CD4-positive, alpha-beta T cell treated with Interleukin-15 for 1 hour (primary cell): Measurements from ENCODE around the gene TBC1D14.
"Not testable (repeated sequence)": the region's sequence is repeated elsewhere in the genome, so short reads cannot be mapped to it uniquely, and the experiment has no call there.

Experiments used
- DNase-seq: peaks from one replicate; pipeline ENCODE4 v3.0.0-alpha.2; 2020

Gene TBC1D14

DNA sequence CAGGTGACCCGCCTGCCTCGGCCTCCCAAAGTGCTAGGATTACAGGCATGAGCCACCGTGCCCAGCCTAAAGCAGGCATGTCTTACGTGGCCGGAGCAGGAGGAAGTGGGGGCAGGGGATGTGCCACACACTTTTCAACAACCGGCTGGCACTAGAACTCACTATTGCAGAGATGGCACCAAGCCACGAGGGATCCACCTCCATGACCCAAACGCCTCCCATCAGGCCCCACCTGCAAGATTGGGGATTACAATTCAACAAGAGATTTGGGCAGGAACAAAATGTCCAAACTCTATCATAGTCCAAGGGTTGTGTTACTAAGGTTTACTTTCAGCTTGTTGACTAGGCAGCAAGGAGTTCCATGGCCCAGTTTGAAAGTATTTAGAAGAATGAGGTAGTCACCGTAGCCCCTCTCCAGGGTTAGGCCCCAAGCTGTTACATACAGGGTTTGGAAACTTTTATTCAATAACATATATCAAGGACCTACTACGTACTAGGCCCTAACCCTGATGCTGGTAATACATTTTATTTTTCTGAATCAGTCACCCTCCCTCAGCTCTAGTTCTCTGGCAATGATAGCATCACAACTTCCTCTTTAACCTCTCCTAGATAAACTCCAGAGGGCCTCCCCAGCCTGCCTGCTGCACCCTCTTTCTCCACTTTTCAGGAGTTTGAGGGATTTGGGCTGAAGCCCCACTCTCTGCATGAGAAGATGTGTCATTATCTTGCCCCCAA is 18.0 kb upstream of the TBC1D14 start:
- DNase-seq = no peak

DNA sequence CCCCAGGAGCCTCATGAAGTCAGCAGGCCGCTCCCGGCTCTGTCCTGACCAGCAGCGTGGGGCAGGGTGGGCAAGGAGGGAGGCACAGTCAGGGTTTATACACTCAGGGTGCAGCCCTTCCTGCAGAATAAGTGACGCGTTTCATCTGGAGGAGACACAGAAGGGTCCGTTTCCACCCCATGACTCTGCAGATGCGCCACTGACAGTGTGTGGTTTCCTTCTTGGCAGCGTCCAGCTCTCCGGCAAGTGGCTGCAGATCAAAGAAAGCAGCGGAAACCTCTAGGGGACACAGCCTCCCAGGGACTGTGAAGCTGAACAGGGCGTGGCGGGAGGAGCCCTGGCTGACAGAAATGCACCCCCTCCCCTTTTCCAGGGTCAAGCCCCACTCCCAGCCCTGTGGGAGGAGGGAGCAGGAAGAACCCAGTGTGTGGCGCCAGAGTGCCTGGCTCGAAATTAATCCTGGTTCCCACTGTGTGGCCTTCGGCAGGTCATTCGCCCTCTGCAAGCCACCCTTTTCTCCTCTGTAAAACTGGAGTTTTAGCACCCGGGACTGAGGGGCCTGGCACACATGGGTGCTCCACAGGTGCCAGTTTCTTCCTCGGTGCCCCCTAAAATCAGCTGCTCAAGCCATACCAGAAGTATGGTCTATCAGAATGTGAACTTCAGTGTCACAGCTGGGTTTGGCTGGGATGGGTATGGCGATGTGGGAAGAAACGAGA is 17.3 kb upstream of the TBC1D14 start:
- DNase-seq = peak; percentile 52

DNA sequence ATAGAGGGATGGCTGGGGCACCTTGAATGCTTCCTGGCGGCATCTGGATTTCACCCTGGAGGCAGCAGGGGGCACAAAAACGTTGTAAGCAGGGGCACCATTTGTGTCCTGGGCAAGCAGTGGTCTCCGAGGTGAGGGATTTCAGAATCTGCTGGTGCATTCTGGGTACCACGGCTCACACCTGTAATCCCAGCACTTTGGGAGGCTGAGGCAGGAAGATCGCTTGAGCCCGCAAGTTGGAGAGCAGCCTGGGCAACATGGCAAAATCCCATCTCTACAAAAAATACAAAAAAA is 16.8 kb upstream of the TBC1D14 start:
- no peak for DNase-seq

DNA sequence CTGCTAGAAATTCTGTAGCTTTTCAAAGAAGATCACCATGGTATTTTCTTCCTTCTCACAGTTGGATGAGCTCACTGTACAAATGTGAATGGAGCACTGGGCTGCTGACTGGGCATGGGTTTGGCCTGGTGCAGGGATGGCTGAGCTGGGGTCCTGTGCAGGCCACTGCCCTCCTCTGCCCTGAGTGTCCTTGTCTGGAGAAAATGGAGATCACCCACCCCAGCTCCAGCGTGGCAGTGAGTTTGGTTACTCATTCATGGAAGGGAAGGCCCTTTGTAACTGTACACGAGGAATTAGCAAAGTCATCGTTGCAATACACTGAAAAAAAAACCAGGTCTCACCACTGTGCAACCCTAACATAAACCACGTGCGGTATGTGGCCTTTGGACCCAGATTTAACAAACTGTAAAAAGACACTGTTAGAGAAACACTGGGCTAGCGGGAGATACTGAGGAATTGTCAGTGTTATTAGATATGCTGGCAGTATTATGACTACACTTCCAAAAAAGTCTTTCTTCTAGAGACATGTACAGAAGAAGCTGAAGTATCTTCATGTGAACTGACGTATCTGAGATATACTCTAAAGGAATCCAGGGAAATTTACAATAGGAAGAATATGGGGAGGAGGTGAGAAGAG is 16.1 kb upstream of the TBC1D14 start:
- no peak for DNase-seq

DNA sequence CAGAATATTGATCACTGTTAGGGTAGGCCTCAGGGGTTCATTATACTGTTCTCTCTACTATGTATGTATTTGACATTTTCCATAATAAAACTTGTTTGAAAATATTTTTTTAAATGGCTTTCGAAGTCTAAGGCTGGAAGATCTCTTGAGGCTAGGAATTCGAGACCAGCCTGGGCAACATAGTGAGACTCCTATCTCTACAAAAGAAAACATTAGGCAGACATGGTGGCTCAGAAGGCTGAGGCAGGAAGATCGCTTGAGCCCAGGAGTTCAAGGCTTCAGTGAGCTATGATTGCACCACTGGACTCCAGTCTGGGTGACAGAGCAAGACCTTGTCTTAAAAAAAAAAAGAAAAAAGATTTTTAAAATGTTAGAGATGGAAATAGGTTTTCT is 15.5 kb upstream of the TBC1D14 start:
- DNase-seq = no peak

DNA sequence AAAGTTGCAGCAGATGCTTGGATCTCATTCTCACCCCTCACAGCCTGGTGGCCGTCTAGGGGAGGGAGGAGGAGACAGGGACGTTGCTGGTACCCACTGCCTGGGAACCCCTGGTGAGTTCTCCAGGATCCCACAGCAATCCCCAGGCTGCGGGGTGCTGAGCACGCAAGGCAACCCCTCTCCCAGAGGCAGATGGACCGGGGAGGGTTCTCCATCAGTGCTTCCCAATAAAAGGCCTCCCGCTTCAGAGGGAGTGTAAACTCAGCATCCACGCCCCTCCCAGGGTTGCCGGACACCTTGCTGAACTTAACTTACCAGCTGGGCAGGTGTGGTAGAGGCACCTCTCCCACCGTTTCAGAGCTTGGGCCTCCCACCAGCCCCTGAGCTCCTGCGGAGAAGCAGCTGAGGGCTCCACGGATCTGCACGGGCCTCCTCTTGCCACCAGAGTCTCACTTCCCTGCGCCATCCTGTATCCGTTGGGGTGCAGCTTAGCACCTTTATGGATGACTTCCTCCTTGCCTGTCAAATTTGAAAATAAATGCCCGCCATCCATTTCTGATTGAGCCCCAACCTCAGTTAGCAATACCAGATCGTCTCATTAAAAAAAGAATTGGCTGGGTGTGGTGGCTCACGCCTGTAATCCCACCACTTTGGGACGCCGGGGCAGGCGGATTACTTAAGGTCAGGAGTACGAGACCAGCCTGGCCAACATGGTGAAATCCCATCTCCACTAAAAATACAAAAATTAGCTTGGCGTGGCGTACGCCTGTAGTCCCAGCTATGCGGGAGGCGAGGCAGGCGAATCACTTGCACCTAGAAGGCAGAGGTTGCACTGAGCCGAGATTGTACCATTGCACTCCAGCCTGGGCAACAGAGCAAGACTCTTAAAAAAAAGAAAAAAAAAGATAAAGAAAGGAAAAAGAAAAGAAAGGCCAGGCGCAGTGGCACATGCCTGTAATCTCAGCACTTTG is 14.8 kb upstream of the TBC1D14 start:
- no peak for DNase-seq

DNA sequence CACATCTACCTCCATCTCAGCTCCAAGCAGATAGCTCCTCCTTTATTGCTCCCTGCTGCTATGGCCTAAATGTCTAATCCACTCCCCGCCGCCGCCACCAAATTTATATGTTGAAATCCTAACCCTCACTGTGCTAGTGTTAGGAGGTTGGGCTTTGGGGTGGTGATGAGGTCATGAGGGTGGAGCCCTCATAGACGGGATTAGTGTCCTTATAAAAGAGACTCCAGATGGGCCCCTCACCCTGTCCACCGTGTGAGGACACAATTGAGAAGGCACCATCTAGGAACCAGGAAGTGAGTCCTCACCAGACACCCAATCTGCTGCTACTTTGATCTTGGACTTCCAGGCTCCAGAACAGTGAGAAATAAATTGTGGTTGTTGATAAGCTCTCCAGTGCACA is 13.6 kb upstream of the TBC1D14 start:
- DNase-seq = no peak

DNA sequence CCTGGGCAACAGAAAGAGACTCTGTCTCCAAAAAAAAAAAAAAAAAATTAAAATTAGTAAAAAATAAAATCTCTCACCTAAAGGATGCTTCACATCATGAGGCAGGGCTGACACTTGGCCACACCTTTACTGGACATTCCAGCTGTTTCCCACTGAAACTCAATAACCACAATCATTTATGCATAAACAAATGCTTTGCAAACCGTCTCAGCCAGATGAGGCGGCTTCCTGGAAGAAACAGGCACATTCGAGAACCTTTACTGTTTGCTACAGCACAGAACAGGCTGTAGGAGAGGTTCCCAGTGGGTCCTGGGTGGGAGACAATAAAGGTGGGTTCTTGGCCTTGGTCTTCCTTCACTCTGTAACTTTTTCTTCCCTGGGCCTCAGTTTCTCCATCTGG is 10.9 kb upstream of the TBC1D14 start:
- DNase-seq = no peak

DNA sequence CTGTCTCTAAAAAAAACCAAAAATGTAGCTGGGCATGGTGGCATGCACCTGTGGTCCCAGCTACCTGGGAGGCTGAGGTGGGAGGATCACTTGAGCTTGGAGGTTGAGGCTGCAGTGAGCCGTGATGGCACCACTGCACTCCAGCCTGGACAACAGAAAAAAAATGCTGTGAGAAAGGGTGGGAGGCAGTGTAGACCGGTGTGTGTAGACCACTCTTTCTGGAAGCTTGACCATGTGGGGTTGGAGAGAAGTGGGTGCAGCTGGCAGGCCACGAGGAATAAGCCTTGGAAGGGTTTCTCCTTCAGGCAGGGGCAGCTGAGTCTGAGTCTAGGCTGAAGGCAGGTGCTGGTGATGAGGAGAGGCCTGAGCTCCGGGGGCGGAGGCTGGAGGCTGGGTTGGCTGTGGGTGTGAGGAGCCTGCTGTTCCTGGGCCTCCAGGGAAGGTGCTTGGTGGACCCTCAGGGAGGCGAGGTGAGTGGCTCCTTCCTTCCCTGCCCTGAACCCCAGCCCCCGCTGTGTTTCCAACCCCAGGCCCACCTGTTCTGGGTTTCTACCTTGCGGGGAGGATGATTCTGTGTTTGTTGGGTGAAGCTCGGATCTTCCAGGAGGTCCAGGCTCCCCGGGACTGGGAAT is 9.3 kb upstream of the TBC1D14 start:
- DNase-seq = no peak

DNA sequence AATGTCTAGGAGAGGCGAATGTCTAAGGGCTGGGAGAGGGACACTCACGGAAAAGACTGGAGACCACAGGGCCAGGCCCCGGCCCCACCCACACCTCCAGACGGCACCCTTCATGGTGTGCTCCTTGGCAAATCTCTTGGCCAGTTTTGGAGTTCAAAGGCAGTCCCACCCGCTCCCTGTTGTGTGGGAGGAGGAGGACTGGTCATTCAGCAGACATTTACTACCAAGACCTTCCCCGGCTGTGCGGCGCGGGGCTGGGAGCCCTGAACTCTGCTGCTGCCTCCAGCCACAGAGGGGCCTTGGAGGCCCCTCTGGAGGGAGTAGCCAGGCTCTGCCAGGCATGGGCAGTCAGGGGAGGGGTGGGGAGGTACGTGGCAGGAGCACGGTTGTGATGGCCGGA is 8.7 kb upstream of the TBC1D14 start:
- DNase-seq = no peak

DNA sequence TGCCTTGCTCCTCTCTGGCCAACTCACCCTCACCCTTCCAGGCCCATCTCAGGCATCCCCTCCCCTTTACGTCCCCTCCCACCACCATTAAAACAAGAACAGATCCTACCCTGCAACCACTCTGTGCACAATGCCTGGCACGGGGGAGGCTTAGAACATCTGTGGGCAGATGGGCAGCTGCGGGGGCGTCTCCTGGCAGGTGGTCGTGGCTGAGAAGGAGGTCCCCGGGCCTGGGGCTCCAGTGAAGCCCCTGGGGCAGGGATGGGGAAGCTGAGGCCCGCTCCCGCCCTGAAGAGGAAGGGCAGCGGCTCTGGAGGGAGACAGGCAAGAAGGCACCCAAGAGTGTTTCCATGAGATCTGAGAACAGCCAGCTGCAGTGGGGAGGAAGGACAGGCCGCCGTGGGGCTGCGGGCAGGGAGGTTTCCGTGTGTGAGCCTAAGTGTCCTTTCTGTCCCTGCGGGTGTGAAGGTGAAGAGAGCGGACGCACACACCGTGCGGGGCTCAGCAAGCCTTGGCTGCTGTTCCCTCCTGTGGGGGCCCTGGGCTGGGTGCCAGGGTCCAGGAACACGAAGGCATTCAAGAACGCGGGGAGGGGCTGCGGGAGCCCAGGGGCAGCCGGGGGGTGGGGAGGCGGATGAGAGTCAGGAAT is 7.8 kb upstream of the TBC1D14 start:
- DNase-seq = no peak

DNA sequence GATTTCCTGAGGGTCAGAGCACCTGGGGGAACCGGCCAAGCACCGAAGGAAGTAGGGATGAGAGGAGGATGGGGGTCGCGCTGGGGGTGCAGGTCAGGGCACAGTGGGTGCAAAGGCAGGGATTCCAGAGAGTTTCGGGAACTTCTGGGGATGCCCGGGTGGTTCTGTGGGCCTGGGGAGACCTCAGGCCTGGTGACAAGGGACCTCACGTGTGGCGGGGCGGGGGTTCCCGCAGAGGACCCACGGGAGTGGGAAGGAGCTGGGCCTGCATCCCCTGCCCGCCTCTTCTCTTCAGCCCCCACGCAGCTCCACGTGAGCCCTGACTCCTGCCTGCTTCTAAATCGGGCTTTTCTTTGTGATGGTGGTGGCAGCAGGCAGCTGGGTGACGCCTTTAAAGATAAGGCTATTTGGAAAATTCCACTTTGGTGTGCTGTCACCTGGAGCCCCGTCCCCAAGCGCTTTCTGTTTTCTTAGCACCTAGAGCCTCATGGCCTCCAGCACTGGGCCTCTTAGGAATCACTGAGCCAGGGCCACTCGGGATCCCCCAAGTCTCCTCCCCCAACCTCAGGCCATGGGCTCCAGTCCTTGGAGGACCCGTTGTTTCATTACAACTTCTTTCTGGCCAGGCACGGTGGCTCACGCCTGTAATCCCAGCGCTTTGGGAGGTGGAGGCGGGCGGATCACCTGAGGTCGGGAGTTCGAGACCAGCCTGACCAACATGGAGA is 7.1 kb upstream of the TBC1D14 start:
- no peak for DNase-seq

DNA sequence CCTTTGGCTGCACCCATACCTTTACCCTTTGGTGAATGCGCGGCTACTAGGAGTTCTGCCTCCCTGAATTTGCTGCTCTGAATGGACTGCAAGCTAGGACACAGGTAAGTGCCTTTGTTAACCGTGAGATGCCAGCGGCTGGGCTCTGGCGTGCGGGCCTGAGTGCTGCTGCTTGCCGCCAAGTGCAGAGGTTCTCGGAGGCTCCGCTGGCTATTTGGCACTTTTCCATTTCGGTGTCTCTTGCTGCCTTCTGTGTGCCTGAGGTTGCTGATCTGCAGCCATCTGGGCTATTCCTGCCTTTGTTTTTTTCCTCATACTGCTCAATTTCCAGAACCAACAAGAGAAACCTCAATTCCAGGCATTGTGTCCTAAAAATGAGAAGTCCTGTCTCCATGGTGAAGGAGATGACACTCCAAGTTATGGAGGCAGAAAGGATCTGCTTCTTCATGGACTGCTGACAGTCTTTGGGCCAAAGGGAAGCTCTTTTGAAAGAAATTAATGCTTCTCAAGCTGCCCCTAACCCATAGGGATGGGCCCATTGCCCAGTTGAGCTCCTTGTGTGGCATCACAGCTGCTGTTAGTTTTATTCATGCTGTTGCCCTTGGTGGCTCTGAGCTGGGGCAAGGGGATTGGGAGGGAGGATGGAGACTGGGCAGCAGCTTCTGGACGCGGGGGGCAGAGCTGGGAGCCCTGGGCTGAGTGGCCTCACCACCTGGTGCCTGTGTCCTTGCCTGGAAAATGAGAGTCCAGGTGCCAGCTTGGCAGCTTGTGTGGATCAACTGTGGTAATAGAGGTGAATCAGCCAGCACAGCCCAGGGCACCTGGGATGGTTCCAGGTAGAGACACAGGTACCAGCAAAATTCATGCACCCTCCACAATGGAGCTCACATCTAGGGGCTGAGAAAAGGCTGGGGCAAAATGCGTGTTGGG is 3.8 kb upstream of the TBC1D14 start:
- no peak for DNase-seq

DNA sequence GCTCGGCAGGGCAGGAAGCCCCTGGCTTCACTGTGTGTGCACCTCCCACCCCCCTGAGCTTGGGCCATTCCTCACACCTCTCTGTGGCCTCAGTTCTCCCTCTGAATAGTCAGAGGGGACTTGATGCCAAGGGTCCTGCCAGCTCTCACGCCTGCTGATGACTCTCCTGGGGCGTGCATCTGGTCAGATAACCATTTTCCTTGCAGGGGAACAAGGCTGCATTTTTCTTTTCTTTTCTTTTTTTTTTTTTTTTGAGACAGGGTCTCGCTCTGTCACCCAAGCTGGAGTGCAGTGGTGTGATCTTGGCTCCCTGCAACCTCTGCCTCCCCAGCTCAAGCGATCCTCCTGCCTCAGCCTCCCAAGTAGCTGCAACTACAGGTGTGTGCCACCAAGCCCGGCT is 3.1 kb upstream of the TBC1D14 start:
- DNase-seq = not testable (repeated sequence)

DNA sequence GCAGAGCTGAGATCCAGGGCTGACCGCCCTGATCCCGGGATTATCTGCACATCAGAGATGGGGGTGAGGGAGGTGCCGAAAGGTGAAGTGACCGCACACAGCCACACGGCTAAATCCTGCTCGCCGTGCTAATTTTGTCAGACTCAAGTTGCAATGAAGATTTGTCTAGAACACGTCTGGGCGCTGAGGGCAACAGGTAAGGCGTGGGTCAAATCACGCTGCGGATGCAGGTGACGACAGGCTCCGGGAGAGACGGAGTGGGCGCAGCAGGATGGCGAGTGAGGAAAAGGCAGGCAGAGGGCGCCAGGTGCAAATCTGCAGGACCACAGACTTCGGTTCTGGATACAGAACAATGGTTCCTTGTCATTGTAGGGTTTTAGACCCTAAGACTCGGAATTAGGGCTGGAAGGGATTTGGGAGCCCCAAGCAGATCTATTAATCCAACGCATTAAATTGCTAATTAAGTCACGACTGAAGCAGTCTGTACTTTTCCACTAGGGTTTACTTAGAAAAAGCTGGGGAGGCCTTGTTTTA is 1.9 kb upstream of the TBC1D14 start:
- no peak for DNase-seq

DNA sequence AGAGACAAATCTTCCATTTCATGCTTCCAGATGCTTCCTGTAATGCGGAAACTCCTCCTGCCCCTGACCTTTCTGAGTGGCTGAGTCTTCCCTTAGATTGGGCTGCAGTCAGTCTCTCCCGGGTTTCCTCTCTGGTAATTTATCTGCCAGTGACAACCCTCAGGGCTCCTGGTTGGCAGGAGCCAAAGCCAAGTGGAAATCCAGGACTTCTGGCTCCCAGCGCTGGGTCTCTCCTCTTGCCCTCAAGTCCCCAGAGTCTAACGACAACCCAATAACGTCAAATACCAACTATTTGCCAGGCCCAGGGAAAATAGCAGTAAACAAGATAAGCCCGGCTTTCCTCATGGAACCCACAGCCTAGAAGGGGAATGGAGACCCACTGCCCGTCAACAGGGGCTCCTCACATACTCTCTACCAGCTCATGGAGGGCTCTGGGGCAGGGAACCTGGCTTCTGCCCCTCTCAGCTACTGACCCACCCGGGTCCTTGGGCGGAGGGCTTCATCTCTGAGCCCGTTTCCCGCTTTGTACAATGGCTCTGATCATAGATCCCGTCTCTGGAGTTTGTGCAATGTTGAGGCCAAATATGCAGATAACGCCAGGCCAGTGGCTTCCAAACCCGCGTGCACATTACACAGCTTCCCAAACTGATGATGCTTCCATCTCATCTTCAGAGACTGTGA is 1.1 kb upstream of the TBC1D14 start:
- no peak for DNase-seq

DNA sequence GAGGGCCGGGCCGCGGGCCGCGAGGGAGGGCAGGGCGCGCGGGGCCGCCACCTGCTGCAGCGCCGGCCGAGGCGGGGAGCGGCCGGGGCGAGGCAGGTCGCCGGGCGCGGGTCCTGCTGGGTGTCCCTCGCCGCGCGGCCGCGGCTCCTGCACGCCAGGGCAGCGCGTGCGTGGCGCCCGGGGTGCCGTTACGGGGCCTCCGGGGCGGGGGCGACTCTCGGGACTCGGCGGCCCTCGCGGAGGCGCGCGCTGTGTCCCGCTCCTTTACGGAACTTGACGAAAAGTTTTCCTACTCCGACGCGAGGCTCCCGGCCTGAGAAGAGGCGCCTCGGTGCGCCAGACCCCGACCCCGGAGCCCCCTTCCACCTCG is 329 bp downstream of the TBC1D14 start:
- no peak for DNase-seq

DNA sequence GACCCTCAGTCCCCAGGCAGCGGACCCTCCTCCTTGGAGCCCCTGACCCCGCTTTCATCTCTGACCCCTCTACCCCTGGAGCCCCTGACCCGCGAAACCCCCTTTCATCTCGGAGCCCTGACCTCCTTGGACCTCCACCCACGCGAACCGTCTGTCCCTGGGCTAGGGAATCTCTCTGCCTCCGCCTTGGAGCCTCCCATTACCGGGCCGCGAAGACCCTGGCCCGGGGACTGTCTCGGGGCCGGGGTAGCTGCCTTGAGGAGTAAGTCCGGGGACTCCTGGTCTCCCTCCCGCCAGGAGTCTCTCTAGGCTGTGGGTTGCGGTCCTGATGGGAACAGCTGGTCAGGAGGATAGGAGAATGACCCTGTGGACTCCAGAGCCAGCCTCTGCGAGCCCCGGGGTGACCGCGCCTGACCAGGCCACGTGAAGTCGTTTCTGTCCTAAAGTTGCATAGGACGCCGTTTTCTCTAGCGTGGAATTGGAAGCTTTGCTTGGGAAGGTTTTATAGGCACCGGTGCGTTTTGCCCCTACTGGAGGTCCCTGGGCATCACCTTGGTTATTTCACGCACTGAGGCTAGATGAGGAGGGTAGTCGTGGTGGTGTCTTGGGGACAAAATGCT is 824 bp downstream of the TBC1D14 start:
- DNase-seq = no peak
